Panc1 (cell line): ENCODE data around the gene PTK6. TPM values are rescaled to one million over a fixed set of nuclear protein-coding genes. Genes with fewer than 3 reads are reported as not detected.

Experiments used
- ATAC-seq: fragments of 200-7000 bp; cut with Tn5 transposase; 2 replicates; pipeline ENCODE4 v1.9.1; 2020; ENCODE audit warnings: mild to moderate bottlenecking, moderate library complexity
- BruUV-seq: library from RNA; stranded (reverse); fragments of 400-500 nt; replicated peaks from 2 replicates; lab custom pipeline; 2021; lab: Mats Ljungman, UMichigan
- CTCF ChIA-PET: fragments of 300-600 bp; sonication (Branson Sonifier 250); formaldehyde crosslinking; loops from one replicate; lab custom pipeline; 2022; ENCODE audit warnings: antibody characterized with exemption; lab: Charles Lee
- POLR2A ChIA-PET: fragments of 300-600 bp; sonication (Branson Sonifier 250); formaldehyde crosslinking; loops from one replicate; lab custom pipeline; 2022; ENCODE audit warnings: antibody characterized with exemption; lab: Charles Lee
- DNase-seq: peaks from one replicate; pipeline ENCODE4 v3.0.0-alpha.2; 2010; ENCODE audit warnings: low read depth, low spot score
- H3K27ac ChIP-seq: 2 replicates; pipeline ENCODE4 v1.5.1; 2011; ENCODE audit warnings: mild to moderate bottlenecking, low read length, inconsistent platforms
- H3K27me3 ChIP-seq: fragments of 200-500 bp; sonication (Bioruptor generic); 2 replicates; pipeline ENCODE4 v1.6.0; 2014; ENCODE audit warnings: low read length, inconsistent platforms; ENCODE audit not compliant: control insufficient read depth, insufficient read depth
- H3K36me3 ChIP-seq: fragments of 200-500 bp; sonication (Bioruptor generic); 2 replicates; pipeline ENCODE4 v1.5.1; 2014; ENCODE audit warnings: inconsistent platforms, mild to moderate bottlenecking, low read length, moderate library complexity; ENCODE audit not compliant: control insufficient read depth, insufficient read depth
- H3K4me1 ChIP-seq: 2 replicates; pipeline ENCODE4 v1.5.1; 2011; ENCODE audit warnings: inconsistent platforms, mild to moderate bottlenecking, low read length, moderate library complexity; ENCODE audit not compliant: control insufficient read depth, insufficient read depth
- H3K4me3 ChIP-seq, 2 experiments: 2 replicates each; pipeline ENCODE4 v1.5.1; 2011 to 2012; ENCODE audit warnings: low read depth in 2 of 2, low read length in 2 of 2, mild to moderate bottlenecking in 2 of 2, inconsistent platforms in 1 of 2, moderate library complexity in 1 of 2
- H3K9me3 ChIP-seq: fragments of 200-500 bp; sonication (Bioruptor generic); 2 replicates; pipeline ENCODE4 v1.5.1; 2014; ENCODE audit warnings: low read depth, mild to moderate bottlenecking, inconsistent platforms, low read length, moderate library complexity; ENCODE audit not compliant: control insufficient read depth, insufficient read depth
- POLR2AphosphoS5 ChIP-seq: IDR thresholded peaks from 2 replicates; pipeline ENCODE4 v1.6.1; 2012; ENCODE audit warnings: mild to moderate bottlenecking, low read depth, low read length, moderate library complexity
- SIN3A ChIP-seq: IDR thresholded peaks from 2 replicates; pipeline ENCODE4 v1.6.1; 2012; ENCODE audit warnings: low read depth, mild to moderate bottlenecking, low read length, moderate library complexity, borderline replicate concordance; ENCODE audit not compliant: insufficient read depth
- TCF7L2 ChIP-seq: IDR thresholded peaks from 2 replicates; pipeline ENCODE4 v1.6.1; 2011; ENCODE audit warnings: mild to moderate bottlenecking, low read depth, low read length, inconsistent platforms
- in situ Hi-C: cut with HindIII; loops from 2 replicates; pipeline ENCODE4 v1.10.0; 2016; ENCODE audit warnings: low sequenced_read_pairs, low pct_unique_long_range_greater_than_20kb
- intact Hi-C: fragments of 100-400 bp; cut with micrococcal nuclease; formaldehyde crosslinking; loops from one replicate; pipeline ENCODE4 v1.10.0; 2022; ENCODE audit not compliant: unreplicated experiment
- total RNA-seq: library from RNA; stranded (reverse); gene quantifications from one replicate; pipeline ENCODE4 v1.2.1, GENCODE V29; 2021; ENCODE audit not compliant: unreplicated experiment
- TF ChIP-seq, protein P1 (sequence below): fragments of 450-650 bp; IDR thresholded peaks from 2 replicates; pipeline ENCODE4 v1.5.1; 2017; ENCODE audit warnings: mild to moderate bottlenecking
- TF ChIP-seq, protein P2 (sequence below), 2 experiments: IDR thresholded peaks; 2 replicates each; pipeline ENCODE4 v1.6.1; 2011 to 2012; ENCODE audit warnings: low read depth in 2 of 2, control low read depth in 1 of 2, low read length in 1 of 2, mild to moderate bottlenecking in 1 of 2, moderate library complexity in 1 of 2; ENCODE audit not compliant: insufficient read depth in 1 of 2

PTK6 gene
- total RNA-seq, 1 experiment from 2014 or later, result 6.5 TPM

DNA sequence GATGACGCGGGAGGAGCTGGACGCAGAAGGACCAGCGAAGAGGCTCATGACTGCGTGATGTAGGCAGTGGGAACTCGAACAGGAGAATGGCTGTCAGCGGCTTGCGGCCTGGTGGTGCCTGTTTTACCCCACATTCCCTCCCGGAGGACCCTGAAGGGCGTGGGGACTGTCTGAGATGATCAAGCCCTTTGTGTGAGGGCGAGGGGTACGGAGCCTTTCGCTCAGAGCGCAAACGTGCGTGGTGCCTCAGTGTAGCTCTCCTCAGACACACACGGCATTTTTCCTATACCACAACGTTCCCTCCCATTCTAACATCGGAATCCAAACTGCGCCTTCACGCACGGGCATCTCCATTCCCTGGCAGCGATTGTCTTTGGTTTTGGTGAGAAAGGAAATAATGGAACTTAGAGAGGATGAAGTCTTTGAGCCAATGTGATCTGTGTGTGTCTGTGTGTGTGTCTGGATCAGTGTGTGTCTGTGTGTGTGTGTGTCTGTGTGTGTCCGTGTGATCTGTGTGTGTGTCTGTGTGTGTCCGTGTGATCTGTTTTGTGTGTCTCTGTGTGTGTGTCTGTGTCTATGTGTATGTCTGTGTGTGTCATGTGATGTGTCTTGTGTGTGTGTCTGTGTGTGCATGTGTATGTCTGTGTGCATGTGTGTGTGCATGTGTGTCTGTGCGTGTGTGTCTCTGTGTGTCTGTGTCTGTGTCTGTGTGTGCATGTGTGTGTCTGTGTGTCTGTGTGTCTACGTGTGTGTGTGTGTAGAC, 5.3 kb downstream of the PTK6 start:
- Histone ChIP-seq H3K4me1 (peaks cover 11% of the 10 kb centered on the region), H3K4me3 (no peak overlapping the region), H3K27ac (no peak overlapping the region), H3K36me3 (no peaks in the 10 kb centered on the region), H3K9me3 (no peaks in the 10 kb centered on the region), H3K27me3 (no peaks in the 10 kb centered on the region)
- TF ChIP-seq TCF7L2, result no peak
- no peak; the same call in 1 of the 2 replicates for TF ChIP-seq POLR2AphosphoS5
- TF ChIP-seq, protein P1, sequence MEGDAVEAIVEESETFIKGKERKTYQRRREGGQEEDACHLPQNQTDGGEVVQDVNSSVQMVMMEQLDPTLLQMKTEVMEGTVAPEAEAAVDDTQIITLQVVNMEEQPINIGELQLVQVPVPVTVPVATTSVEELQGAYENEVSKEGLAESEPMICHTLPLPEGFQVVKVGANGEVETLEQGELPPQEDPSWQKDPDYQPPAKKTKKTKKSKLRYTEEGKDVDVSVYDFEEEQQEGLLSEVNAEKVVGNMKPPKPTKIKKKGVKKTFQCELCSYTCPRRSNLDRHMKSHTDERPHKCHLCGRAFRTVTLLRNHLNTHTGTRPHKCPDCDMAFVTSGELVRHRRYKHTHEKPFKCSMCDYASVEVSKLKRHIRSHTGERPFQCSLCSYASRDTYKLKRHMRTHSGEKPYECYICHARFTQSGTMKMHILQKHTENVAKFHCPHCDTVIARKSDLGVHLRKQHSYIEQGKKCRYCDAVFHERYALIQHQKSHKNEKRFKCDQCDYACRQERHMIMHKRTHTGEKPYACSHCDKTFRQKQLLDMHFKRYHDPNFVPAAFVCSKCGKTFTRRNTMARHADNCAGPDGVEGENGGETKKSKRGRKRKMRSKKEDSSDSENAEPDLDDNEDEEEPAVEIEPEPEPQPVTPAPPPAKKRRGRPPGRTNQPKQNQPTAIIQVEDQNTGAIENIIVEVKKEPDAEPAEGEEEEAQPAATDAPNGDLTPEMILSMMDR, result no peak
- TF ChIP-seq SIN3A, result no peak
- TF ChIP-seq, protein P2, sequence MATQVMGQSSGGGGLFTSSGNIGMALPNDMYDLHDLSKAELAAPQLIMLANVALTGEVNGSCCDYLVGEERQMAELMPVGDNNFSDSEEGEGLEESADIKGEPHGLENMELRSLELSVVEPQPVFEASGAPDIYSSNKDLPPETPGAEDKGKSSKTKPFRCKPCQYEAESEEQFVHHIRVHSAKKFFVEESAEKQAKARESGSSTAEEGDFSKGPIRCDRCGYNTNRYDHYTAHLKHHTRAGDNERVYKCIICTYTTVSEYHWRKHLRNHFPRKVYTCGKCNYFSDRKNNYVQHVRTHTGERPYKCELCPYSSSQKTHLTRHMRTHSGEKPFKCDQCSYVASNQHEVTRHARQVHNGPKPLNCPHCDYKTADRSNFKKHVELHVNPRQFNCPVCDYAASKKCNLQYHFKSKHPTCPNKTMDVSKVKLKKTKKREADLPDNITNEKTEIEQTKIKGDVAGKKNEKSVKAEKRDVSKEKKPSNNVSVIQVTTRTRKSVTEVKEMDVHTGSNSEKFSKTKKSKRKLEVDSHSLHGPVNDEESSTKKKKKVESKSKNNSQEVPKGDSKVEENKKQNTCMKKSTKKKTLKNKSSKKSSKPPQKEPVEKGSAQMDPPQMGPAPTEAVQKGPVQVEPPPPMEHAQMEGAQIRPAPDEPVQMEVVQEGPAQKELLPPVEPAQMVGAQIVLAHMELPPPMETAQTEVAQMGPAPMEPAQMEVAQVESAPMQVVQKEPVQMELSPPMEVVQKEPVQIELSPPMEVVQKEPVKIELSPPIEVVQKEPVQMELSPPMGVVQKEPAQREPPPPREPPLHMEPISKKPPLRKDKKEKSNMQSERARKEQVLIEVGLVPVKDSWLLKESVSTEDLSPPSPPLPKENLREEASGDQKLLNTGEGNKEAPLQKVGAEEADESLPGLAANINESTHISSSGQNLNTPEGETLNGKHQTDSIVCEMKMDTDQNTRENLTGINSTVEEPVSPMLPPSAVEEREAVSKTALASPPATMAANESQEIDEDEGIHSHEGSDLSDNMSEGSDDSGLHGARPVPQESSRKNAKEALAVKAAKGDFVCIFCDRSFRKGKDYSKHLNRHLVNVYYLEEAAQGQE (IDR thresholded peaks at IDR 0.05; ENCODE audit: insufficient read depth in 1 of 2, low read depth in 2 of 2, low read length in 1 of 2), result no peak
- no peak for DNase-seq
- ChIA-PET POLR2A (interaction anchor here (0.8 to 1.1 kb wide), 2 partner anchors 11 to 229 kb away, joined by 4 to 10 read pairs; no protein-coding TSS in a partner anchor), CTCF (no interaction called here)
- BruUV-seq, result no TSS peak
- intact Hi-C loops (no loop called here), in situ Hi-C loops (loop anchor here (10.0 kb wide), 1 partner anchor 63 kb away; no protein-coding TSS in a partner anchor)
- ATAC-seq, result no peak

DNA sequence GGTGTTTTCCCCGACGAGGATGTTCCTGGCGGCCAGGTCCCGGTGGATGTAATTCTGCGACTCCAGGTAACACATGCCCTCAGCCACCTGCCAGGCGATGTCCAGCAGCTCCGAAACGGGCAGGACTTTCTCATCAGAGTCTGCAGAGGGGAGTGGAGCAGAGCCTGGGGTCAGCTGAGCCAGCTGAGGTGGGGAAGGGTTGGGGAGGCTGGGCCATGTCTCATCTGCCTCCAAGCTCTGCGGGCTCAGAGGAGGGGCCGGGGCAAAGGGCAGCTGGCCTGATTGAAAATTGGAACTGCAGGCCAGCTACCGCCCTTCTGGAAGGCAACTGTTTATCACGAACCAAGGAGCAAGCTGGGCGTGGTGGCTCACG, 6.4 kb downstream of the PTK6 start:
- in situ Hi-C loops, result loop anchor here (10.0 kb wide), 1 partner anchor 64 kb away; no protein-coding TSS in a partner anchor
- H3K27me3 ChIP-seq, result no peaks in the 10 kb centered on the region
- no TSS peak for BruUV-seq
- H3K9me3 ChIP-seq, result no peaks in the 10 kb centered on the region
- intact Hi-C loops, result no loop called here
- H3K4me1 ChIP-seq, result peaks cover 3% of the 10 kb centered on the region; the same call in 1 of the 2 replicates
- no peak for ATAC-seq
- H3K36me3 ChIP-seq, result no peaks in the 10 kb centered on the region
- ChIA-PET POLR2A (interaction anchor here (0.7 kb wide), 1 partner anchor 298 kb away, joined by 4 read pairs; no protein-coding TSS in a partner anchor), CTCF (no interaction called here)
- DNase-seq, result no peak
- no peak overlapping the region for H3K27ac ChIP-seq
- no peak overlapping the region for H3K4me3 ChIP-seq
- TF ChIP-seq POLR2AphosphoS5, result no peak
- TF ChIP-seq SIN3A, result no peak
- TF ChIP-seq, protein P2 (IDR thresholded peaks at IDR 0.05; ENCODE audit: insufficient read depth in 1 of 2, low read depth in 2 of 2, low read length in 1 of 2), result no peak
- no peak for TF ChIP-seq TCF7L2
- TF ChIP-seq, protein P1, result no peak
